Tibial artery (tissue), 4 donors: ENCODE measurements around the gene MYG1.

Source experiments
- DNase-seq, 2 donors: peaks; one replicate each; pipeline ENCODE4 v3.0.0-alpha.2; 2019
- H3K27ac ChIP-seq, 2 donors: fragments of 200-600 bp; sonication (generic) in 1 of 2; 1 replicate in 1 of 2; 2 replicates in 1 of 2; pipeline ENCODE4 v1.5.1; 2018 to 2019; ENCODE audit warnings: mild to moderate bottlenecking in 1 of 2
- H3K27me3 ChIP-seq, 2 donors: fragments of 200-600 bp; sonication (generic) in 1 of 2; one replicate each; pipeline versions ENCODE4 v1.5.1 to v1.6.0; 2016 to 2019
- H3K36me3 ChIP-seq, 3 donors: fragments of 200-600 bp; sonication (generic) in 2 of 3; one replicate each; pipeline ENCODE4 v1.5.1; 2016 to 2019; ENCODE audit warnings: mild to moderate bottlenecking in 2 of 3
- H3K4me1 ChIP-seq, 4 donors: fragments of 200-600 bp; sonication (generic) in 2 of 4; 1 replicate in 3 of 4; 2 replicates in 1 of 4; pipeline ENCODE4 v1.5.1; 2016 to 2019
- H3K4me3 ChIP-seq, 2 donors: fragments of 200-600 bp; sonication (generic) in 1 of 2; 1 replicate in 1 of 2; 2 replicates in 1 of 2; pipeline ENCODE4 v1.5.1; 2018 to 2019; ENCODE audit warnings: mild to moderate bottlenecking in 2 of 2
- H3K9me3 ChIP-seq, 3 donors: fragments of 200-600 bp; sonication (generic) in 1 of 3; one replicate each; pipeline ENCODE4 v1.5.1; 2016 to 2019
- CTCF ChIP-seq, 2 experiments: fragments of 200-600 bp in 1 of 2; fragments of 450-650 bp in 1 of 2; IDR thresholded peaks; one replicate each; pipeline ENCODE4 v1.5.1; 2017 to 2019; ENCODE audit warnings: antibody characterized with exemption in 2 of 2, mild to moderate bottlenecking in 1 of 2, moderate library complexity in 1 of 2
- intact Hi-C: fragments of 100-400 bp; cut with DNase I; formaldehyde crosslinking; loops from one replicate; pipeline ENCODE4 v1.15.0; 2023; ENCODE audit warnings: low total_unique reads

MYG1 gene

GRCh38 chr12:53306826-53307225 lies 7.3 kb downstream of the MYG1 start:
- TF ChIP-seq CTCF (IDR thresholded peaks at IDR 0.05) = no peak
- H3K27ac ChIP-seq = no peak overlapping the region
- peaks cover 59 to 98% (median 66%) of the 10 kb centered on the region in 3 donors for H3K36me3 ChIP-seq
- no peaks in the 10 kb centered on the region for H3K9me3 ChIP-seq
- no peaks in the 10 kb centered on the region for H3K27me3 ChIP-seq
- DNase-seq = no peak
- peaks cover 0 to 8% (median 5%) of the 10 kb centered on the region in 4 donors for H3K4me1 ChIP-seq
- H3K4me3 ChIP-seq = no peak overlapping the region
- intact Hi-C loops = no loop called here

GRCh38 chr12:53308276-53308675 lies 8.8 kb downstream of the MYG1 start:
- Histone ChIP-seq H3K4me1 (no peaks in the 10 kb centered on the region), H3K27me3 (no peaks in the 10 kb centered on the region), H3K4me3 (no peak overlapping the region), H3K27ac (no peak overlapping the region), H3K9me3 (no peaks in the 10 kb centered on the region), H3K36me3 (peaks cover 52 to 89% (median 55%) of the 10 kb centered on the region in 3 donors)
- intact Hi-C loops = no loop called here
- TF ChIP-seq CTCF (IDR thresholded peaks at IDR 0.05) = no peak
- DNase-seq = no peak

- H3K27ac ChIP-seq = no peak overlapping the region
These were observed 14.5 kb downstream of the MYG1 start for GRCh38 chr12:53313996-53314395.

GRCh38 chr12:53320352-53321195 lies 21.1 kb downstream of the MYG1 start:
- intact Hi-C loops = no loop called here
- Histone ChIP-seq H3K4me3 (peak overlapping the region; percentile 59 to 70), H3K9me3 (no peaks in the 10 kb centered on the region), H3K36me3 (peaks cover 0 to 31% (median 14%) of the 10 kb centered on the region in 3 donors), H3K4me1 (peaks cover 8 to 42% (median 23%) of the 10 kb centered on the region in 4 donors), H3K27me3 (no peaks in the 10 kb centered on the region), H3K27ac (peak overlapping the region; percentile 73 to 91)
- DNase-seq = no peak
- no peak for TF ChIP-seq CTCF (IDR thresholded peaks at IDR 0.05)

More at GRCh38 chr12:53313996-53314395, 14.5 kb downstream of the MYG1 start:
- no peaks in the 10 kb centered on the region for H3K27me3 ChIP-seq
- H3K9me3 ChIP-seq = no peaks in the 10 kb centered on the region
- peaks cover 32 to 82% (median 42%) of the 10 kb centered on the region in 3 donors for H3K36me3 ChIP-seq
- no peak overlapping the region for H3K4me3 ChIP-seq
- peaks cover 0 to 4% (median 0%) of the 10 kb centered on the region in 4 donors for H3K4me1 ChIP-seq
- no peak for DNase-seq
- intact Hi-C loops = no loop called here
- TF ChIP-seq CTCF (IDR thresholded peaks at IDR 0.05) = no peak

- no peak for DNase-seq
- H3K4me1 ChIP-seq = peaks cover 8 to 44% (median 25%) of the 10 kb centered on the region in 4 donors
- H3K36me3 ChIP-seq = peaks cover 0 to 1% (median 0%) of the 10 kb centered on the region in 3 donors
- intact Hi-C loops = loop anchor here (2.0 kb wide), 1 partner anchor 21 kb away; no protein-coding TSS in a partner anchor
- TF ChIP-seq CTCF (IDR thresholded peaks at IDR 0.05) = no peak
- no peaks in the 10 kb centered on the region for H3K9me3 ChIP-seq
- H3K27me3 ChIP-seq = no peaks in the 10 kb centered on the region
- H3K4me3 ChIP-seq = peak overlapping the region; percentile 69 to 84
- peak overlapping the region; percentile 90 to 91 for H3K27ac ChIP-seq
These were observed 24.8 kb downstream of the MYG1 start for GRCh38 chr12:53324113-53324778.
